Stimulated activated CD4-positive, alpha-beta T cell treated with anti-CD3 and anti-CD28 coated beads, Interleukin-15, amount 100 ng/mL, for 48 hours (primary cell): ENCODE measurements around the gene PACRG.
"Not testable (repeated sequence)": the region's sequence is repeated elsewhere in the genome, so short reads cannot be mapped to it uniquely, and the experiment has no call there.

Experiments used
- DNase-seq, 2 donors: peaks; one replicate each; pipeline ENCODE4 v3.0.0-alpha.2; 2020; ENCODE audit warnings: low read depth in 2 of 2

PACRG gene

DNA sequence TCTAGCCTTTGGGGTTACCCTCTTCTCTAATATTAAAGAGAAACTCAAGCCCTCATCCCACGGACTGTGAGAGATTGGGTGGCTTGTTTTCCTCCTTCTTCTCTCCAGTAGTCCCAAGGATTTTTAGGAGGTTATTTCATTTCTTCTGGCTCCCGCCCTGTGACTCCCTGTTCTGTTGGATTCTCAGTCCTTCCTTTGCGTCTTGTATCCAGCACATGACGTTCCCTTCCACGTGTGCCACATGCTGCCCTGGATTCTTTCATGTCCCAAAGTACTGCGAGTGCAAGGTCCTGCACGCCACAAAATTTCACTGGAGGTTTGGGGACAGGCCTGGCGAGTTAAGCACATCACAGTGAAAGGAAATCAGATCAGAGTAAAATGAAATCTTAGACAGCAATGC is 213.4 kb downstream of the PACRG start:
- no peak for DNase-seq

DNA sequence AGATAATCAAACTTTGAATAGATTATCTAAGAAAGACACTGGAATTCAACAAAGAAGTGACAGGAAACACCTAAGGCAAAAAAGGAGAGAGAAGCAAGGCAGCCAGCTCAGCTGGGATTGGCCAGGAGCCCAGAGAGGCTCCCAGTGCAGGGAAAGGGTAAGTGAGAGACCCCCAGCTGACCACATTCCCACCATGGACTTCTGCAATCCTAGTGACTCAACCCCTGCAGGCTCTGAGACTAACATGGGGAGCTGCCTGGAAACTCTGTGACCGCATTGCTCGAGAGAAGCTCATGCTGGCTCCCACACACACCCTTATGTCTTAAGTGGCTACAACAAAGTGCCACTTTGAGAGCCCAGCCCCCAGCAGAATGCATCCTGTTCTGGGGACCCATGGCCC is 215.1 kb downstream of the PACRG start:
- DNase-seq = no peak

DNA sequence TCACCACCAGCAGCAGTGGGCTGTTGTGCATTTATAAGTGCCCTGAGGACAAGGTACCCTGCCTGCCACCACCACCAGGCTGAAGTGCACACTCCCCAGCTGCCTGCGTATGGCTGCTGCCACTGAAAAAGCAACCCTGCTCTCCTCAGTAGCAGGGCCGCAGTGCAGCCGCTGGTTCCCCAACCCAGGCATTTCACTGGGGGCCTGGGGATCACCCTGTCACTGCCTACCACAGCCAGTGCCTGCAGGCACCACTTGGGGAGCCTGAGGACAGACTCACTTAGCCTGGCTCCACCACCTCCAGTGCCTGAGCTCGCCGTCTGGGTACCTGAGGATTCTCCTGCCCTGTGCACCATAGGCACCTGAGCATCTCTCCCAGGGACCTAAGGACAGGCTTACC is 215.6 kb downstream of the PACRG start:
- DNase-seq = no peak

DNA sequence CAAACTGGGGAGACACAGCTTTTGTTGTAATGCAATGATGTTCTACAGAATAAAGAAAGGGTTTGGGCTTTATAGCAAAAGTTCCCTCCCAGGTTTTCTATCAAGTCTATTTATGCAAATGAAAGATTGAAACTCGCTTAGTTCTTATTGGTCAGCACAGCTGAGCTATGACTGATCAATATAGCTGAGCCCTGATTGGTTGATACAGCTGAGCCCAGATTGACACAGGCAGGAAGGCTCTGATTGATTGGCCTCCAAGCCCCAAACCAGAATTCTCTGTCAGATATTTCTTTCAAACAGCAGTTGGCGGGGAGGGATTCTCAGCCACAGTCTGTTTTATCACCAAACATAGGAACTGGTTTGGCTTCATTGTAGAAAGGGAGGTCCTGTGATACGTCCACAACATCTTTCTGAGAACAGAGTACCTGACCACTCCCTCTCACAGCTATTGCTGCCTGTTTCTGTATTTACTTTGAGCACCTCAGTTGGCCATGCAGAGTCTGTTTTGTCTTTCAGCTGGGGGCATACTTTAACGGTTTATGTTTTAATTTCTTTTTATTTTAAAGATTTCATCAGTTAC is 223.5 kb downstream of the PACRG start:
- DNase-seq = no peak

DNA sequence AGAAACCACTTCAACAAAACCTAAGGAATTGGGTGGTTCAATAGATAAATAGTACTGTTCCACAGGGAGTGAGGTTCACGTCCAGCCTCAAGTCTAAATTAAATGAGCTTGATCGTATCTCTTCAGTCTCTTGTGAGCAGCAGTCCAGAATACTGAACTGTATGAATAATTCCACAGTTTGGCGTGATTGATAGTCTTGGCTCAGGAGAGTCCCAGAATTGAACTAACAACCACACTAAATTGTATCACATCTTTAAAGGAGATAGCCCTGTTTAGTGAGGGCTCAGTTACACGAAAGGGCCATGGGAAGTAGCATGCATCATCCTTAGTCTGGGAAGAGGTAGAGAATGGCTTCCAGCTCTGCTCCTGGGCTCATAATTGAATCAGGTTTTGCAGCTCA is 224.6 kb downstream of the PACRG start:
- DNase-seq = no peak

DNA sequence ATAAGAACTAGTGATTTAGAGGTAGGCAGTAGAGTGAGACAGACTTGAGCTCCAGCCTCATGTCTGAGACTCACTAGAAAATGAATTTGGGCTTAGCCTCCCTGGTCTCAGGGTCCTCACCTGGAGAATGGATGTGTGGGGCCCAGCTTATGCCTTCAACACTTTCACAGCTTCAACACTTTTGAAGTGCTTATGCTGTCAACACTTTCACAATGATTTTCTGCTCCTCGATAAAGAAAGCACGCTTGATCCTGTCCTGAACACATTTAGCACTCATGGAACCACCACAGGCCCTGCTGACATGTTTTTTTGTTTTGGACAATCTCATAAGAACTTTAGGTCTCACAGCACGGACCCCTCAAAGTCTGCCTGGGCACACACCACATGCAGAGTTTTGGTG is 229.3 kb downstream of the PACRG start:
- no peak for DNase-seq

DNA sequence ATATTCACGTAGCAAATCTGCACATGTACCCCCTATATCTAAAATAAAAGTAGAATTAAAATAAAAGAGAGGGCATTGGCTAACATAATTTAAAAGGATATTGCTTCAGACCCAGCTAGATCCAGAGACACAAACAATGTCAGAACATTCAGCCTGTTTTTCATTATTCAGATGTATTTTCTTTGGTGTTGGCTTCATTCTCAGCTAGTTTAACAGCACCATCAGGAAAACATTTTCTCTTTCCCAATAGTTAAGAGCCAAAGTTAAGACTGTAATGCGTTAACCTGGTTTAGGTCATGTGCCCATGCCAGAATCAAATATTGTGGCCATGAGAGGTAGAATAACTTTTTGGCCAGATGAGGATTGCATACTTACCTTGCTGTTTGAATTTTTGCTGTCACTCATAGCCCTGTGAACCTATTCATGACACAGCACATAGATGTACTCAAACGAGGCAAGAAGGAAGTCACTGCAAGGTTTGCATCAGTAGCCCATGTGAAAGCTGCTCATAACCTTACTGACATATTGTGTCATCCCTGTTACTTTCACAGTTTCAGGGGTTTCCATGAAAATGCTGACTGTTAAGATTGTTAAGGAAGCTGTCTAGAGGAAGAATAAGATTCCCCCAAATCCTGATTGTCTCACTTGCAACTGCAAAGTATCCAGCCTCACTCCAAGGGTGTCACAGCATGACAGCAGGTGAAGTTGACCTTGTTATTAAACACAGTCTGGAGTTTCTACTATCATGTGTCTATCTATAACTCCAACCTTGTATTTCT is 233.1 kb downstream of the PACRG start:
- DNase-seq = no peak

DNA sequence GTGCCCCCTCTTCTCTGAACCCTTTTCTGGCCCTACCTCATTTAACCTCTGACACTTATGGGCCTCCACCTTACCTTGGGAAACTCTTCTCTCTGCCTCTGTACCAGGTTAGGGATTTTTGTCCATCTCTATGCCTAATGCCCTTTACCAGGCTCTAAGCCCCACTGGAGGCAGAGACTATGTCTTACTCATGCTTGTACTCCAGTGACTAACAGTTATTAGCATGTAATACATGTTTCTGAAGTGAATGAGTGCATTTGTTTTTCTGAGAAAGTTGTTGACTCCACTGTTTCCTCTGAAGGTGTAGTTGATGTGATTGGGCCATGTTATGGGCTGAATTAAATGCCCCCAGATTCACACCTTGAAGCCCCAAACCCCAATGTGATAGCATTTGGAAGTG is 234.3 kb downstream of the PACRG start:
- DNase-seq = no peak

DNA sequence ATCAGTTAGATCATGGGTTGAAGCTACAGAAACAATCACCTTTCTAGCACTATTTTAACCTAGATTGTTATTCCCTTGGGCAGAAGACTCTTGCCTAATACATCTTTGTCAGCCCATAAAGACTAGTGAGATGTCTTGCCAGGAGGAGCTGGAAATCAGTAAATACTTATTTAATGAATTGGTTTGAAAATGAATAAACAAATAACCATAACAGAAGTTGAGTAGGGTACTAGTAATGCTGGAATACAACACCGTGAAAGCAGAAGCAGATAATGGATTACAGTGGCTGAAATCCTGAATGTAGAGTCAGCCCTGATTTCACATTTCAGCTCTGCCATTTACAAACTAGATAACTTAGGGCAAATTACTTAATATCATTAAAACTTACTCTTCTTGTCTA is 236.1 kb downstream of the PACRG start:
- no peak for DNase-seq

DNA sequence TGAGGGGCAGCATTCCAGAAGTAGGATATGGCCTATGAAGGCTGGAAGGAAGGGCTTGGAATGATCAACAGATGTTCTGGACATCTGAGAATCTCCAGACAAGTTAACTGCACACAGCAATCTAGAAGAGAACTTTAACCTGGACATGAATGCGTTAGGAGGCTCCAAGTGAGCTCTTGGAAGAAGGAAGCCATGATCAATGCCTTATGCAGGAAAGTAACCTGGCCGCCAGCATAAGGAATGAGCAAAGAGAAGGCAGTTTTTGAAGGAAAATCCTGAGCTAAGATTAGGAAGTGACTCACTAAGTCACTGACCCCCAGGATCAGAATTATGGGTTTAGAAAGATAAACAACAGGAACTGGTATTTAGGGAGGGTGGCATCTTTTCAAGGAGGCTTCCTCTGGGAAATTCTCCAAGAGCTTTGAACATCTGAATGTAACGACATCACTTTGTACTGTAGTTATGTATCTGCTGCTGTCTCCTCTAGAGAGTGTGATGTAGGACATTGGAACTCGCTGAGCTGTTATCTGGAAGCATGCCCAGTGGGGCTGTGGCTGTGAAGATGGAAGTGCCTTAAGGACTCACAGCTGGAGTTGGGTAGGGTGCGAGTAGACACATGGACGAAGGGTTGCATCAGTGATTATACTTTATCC is 236.8 kb downstream of the PACRG start:
- no peak for DNase-seq

DNA sequence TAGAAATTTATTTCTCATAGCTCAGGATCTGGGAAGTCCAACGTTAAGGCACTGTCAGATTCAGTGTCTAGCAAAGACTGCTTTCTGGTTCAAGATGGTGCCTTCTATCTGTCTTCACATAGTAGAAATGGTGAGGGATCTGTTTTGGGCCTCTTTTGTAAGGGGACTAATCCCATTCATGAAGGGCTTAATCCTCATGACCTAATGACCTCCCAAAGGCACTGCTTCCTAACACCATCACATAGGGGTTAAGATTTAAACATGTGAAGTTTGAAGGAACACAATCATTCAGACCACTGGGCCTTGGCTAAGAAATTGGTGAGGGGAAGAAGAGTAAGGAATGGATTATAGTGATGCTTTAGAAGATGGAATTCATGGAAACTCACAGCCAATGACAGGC is 237.6 kb downstream of the PACRG start:
- DNase-seq = no peak

DNA sequence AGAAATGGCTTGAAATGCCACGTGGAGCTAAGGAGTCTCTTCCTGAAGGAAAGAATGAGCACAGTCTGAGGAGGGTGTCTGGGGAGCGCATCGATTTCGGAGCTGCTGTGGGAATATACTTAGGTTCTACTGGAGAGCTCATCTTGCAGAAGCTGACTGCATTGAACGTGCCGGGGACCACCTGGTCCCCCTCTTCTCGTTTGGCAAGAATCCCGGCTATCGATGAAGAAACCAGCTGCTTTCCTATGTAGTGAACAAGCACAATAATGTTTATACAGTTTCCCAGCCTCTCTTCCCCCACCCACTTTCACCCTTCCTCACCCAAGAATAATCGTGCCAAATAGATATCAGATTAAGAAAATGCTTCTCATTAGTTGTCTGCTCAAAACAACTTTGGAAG is 242.5 kb downstream of the PACRG start:
- DNase-seq = no peak

DNA sequence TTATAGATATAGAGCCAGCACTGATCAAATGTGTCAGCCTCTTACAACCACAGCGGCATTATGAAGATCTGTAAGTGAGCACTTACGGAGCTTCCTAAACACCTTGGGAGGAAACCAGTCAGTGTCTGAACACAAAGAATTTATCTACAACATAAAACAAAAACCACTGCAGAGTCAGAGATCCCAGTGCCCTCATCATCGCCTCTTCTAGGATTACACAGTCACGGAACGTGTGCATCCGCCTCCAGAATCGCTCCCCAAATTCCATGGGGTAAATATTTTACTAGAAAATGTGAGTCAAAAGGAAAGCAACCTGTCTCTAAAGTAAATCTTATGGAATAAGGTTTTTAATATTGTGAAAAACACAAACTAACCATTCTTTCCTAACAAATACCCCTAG is 243.6 kb downstream of the PACRG start:
- DNase-seq = no peak

DNA sequence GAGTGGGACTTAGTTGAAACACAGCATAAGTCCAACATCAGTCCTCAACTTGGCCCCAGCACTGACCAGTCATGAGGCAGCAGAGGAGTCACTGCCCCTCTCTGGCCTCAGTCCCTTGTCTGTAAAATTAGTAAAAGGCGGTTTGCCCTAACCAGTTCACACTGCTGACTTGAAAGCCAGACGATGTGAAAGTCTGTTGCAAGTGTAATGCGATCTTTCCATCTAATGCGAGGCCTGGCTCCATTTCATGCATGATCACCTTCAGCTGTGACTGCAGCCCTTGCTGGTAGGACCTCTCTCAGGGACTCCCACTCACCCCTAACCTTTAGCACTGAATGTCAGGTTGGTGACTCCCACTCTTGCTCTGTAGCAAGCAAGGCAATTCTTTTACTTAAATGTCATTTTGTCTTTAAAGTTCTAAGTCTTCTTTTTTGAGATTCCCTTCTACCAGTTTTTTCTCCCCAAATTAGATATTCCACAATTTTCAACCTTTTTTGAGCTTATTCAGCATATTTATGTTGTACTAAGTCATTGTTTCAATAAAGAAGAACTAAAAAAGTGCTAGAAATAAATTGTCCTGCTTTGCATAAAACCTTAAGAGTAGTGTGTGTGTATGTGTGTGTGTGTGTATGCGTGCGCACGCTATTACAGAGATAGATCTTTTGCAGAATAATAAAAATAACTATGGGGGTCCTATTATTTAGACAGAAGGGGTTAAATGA is 245.5 kb downstream of the PACRG start:
- no peak for DNase-seq

DNA sequence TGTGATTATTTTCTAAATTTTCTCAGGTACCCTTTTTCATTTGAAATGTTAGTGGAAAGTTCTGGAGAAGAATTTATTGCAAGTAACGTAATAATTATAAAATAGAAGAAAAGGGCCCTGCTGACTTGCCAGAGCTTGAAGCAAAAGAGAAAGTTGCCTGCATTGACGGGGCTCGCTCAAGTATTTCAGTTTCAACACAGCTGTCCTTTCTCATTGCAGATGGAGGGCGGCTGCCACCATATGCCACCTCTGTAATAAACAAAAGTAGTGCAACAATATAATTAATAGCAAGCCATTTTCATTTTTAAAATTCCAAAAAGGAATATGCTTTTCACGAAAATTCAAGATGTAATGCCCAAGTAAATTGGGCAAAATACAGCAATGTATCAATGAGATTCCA is 246.2 kb downstream of the PACRG start:
- no peak for DNase-seq

DNA sequence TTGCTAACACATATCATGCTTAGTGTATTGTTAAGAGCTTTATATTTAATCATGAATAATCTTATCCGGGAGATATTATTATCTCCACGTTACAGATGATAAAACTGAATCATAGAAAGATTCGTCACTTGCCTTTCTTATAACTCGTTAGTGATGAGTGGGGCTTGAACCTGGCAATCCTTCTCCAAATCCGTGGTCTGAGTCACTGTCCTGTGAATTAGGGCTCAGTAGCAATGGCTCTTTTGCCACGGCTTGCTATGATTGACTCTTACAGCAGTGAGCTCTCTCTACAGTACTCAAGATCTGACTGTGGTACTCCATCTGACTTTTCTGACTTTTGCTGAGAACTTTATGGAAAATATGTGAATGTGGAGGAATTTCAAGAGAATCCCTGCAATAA is 246.9 kb downstream of the PACRG start:
- DNase-seq = no peak

DNA sequence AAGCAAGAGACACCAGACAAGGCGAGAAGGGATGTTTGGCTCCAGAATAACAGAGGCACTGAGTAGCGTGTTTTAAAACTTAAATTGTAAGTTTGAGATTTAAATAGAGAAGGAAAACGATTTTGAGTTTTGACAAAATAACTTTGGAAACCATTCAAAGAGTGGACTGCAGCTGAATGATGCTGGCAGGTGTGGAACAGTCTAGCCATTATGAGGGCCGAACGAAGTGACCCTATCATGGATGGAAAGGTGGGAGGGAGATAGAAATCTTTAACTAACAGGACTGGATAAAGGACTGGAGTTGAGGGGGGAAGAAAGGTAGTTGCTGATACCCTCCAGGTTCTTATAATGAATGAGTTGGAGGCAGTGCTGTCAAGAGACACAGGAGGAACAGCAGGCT is 248.4 kb downstream of the PACRG start:
- DNase-seq = no peak

DNA sequence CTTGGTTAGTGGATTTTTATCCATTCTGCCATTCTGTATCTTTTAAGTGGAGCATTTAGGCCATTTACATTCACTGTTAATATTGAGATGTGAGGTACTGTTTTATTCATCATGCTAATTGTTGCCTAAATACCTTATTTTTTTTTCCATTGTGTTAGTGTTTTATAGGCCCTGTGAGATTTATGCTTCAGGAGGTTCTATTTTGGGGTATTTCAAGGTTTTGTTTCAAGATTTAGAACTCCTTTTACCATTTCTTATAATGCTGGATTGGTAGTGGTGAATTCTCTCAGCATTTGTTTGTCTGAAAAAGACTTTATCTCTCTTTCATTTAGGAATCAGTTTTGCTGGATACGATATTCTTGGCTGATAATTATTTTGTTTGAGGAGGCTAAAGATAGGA is 255.5 kb downstream of the PACRG start:
- not testable (repeated sequence) for DNase-seq

DNA sequence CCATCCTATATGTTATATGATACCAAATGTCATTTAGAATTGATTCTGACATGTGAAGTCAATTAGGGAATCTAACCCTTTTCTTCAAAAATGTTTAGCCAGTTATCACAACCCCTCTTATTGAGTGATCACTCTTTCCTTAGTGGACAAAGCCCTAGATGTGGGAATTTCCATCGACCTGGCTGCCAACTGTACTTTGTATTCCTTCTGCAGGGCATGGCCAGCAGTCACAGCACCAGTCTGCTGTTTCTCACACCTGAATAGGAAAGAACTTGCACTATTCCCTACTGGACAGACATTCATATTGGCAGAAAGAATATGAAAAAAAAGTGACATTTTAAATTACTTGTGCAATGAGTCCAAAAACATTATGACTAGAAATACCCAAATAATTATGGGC is 271.0 kb downstream of the PACRG start:
- DNase-seq = no peak

DNA sequence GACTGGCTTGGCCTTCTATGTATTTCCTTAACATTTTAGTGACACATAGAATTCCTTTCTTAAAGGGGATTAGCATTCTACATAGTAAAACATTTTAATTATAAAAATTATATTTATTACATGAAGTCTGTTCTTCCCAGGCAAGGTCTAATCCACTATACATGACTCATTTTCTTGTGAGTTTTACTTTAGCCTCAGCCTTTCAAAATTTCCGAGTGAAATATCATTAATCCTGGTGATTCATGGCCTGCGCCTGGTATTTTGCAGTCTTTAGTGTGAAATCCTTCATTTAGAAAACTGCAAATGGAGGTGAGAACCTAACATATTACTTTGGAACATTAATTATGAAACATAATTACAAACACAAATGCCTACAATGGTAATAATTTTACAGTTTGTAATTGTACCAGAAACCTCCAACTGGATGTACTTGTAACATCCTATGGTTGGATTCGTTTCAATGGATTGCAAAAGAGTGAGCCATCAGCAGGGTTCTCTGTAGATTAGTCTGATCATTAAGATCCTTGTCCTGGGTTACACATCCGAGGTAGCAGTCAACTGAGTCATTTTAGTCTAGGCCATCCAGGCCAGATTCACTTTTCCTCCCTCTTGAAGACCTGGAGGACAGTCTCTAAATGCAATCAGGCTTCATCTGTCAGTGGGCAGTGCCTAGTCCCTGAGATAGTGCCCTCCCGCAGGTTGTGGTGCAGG is 272.0 kb downstream of the PACRG start:
- DNase-seq = no peak

DNA sequence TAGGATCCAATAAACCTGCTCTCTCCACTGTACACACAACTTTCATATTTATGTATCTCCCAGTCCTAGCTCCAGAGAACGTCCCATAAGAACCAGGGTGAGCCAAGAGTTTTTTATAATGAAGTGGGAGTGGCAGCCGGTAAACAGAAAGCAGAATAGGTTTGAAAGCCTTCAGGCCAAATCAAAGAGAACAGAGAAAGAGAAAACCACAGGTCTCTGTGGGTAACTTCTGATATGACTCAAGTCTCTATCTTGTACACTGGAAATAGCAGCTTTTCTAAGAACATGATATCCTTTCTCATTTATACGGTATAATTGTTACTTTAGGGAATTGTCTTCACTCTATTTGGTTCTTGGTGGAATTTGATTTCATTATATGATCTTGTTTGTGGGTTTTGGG is 273.6 kb downstream of the PACRG start:
- no peak for DNase-seq

DNA sequence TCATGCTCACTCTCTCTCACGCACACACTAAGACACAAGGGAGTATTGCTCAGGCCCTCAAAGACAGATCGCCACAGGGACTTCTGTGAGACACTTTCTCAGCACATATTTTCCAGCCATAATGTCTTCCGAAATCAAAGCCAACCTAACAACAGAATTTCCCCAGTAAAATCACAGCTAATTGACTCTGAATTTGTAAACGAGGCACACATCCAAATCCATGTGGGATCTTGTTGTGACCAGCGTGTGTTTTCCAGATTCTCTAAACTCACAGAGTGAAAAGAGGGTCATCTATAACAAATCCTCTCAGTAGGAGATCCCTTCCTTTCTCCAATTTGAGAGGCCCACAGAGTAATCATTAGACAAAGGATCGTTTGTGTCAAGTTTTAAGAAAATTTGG is 280.4 kb downstream of the PACRG start:
- no peak for DNase-seq
